ACHN (cell line): Measurements from ENCODE around the gene ADAM10.
"Not testable (repeated sequence)": the region's sequence is repeated elsewhere in the genome, so short reads cannot be mapped to it uniquely, and the experiment has no call there.

ENCODE experiments used
- DNase-seq: peaks from one replicate; pipeline ENCODE4 v3.0.0-alpha.2; 2015
- in situ Hi-C: cut with HindIII; loops from 2 replicates; pipeline ENCODE4 v1.10.0; 2017; ENCODE audit warnings: low sequenced_read_pairs, low pct_ligation_motif_present, low pct_unique_long_range_greater_than_20kb

Gene ADAM10

DNA sequence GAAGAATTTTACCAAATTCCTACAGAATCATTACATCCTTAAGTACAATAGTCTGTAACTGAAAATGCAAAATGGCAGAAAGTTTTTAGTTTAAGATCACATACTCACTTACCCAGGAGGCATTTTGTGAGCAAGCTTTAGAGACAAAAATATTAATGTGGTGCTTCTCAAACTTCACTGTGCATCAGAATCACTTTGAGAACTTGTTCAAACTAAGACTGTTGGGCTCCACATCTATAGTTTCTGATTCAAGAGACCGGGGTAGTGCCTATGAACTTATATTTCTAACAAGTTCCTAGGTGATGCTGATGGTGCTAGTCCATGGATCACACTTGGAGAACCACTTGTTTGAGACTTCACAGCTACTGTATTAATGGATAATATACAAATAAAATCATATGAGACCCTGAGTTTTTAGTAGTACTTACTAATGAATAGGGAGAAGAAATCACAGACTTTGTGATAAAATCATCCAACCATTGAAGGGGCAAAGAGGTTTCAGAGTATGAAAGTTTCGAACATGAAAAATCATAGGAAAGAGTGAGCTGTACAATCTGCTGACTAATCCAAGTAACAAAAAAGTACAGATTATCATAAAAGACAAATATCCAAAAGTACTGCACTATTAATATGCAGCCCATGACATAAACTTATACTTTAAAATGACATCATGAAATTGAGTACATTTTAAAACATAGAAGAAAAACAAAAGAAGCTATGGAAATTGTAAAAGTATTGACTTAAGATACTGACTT, 110.3 kb downstream of the ADAM10 start:
- DNase-seq: no peak
- in situ Hi-C loops: no loop called here

GRCh38 chr15:58632789-58633188, 116.7 kb downstream of the ADAM10 start:
- in situ Hi-C loops: no loop called here
- no peak for DNase-seq

DNA sequence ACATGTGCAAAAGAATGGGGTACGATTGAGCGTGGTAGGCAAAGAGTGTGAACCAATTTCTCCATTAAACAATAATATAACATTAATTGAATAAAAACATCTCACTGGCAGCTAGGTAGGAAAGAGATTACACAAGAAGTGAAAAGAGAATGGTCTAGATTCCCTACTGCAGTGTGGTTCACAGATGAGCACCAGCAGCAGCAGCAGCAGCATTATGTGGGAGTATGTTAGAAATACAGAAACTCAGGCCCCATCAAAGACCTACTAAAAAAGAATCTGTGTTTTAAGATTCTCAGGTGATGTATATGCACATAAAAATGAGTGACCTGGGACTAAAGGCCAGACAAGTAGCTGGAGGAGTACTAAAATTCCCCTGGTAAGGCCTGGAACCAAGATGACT, 118.2 kb downstream of the ADAM10 start:
- DNase-seq: no peak
- in situ Hi-C loops: no loop called here

- in situ Hi-C loops: no loop called here
These were observed 119.9 kb downstream of the ADAM10 start for GRCh38 chr15:58629625-58630024.

GRCh38 chr15:58628206-58628947, 121.1 kb downstream of the ADAM10 start:
- DNase-seq: peak; percentile 33
- in situ Hi-C loops: no loop called here

More at GRCh38 chr15:58629625-58630024, 119.9 kb downstream of the ADAM10 start:
- no peak for DNase-seq

GRCh38 chr15:58627701-58628100, 121.8 kb downstream of the ADAM10 start:
- in situ Hi-C loops: no loop called here
- no peak for DNase-seq

DNA sequence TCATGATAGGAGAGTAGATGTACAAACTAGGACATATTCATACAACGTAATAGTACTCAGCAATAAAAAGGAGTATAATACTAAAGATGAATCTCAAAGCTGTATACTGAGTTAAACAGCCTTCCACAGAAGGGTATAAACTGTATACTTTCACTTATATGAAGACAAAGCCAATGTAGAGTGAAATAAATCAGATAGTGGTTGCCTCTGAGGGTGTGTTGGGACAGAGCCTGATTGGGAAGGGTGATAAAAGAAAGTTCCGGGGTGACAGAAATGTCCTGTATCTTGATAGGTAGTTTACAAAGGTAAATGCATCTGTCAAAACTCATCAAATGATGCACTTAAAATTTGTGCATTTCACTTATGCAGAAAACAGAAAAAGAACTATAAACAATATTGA, 122.5 kb downstream of the ADAM10 start:
- no peak for DNase-seq
- in situ Hi-C loops: no loop called here

DNA sequence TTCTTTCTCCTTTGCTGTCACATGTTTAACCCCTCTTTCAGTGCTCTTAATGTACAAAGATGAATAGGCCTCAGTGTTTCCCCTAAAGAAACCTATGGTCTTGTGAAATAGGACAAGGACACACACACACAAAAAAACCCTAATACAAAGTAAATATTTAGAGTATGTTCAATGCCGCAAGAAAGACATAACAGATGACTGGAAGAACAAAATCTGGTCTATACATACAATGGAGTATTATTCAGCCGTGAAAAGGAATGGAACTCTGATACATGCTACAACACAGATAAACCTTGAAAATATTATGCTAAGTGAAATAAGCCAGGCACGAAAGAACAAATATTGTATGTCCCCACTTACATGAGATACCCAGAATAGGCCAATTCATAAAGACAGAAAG, 123.1 kb downstream of the ADAM10 start:
- in situ Hi-C loops: no loop called here
- DNase-seq: no peak

GRCh38 chr15:58622877-58623276, 126.6 kb downstream of the ADAM10 start:
- DNase-seq: no peak
- in situ Hi-C loops: no loop called here

GRCh38 chr15:58620268-58620667, 129.2 kb downstream of the ADAM10 start:
- in situ Hi-C loops, DNase-seq: not testable (repeated sequence)

DNA sequence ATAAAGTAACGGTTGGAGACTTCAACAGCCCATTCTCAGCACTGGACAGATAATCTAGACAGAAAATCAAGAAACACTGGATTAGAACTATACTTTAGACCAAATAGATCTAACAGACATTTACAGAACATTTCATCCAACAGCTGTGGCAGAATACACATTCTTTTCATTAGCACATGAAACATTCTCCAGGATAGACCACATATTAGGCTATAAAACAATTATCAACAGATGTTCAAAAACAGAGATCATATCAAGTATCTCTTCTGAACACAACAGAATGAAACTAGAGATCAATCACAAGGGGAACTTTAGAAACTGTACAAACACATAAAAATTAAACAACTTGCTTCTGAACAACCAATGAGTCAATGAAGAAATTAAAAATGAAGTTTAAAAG, 133.3 kb downstream of the ADAM10 start:
- no peak for DNase-seq
- in situ Hi-C loops: no loop called here

DNA sequence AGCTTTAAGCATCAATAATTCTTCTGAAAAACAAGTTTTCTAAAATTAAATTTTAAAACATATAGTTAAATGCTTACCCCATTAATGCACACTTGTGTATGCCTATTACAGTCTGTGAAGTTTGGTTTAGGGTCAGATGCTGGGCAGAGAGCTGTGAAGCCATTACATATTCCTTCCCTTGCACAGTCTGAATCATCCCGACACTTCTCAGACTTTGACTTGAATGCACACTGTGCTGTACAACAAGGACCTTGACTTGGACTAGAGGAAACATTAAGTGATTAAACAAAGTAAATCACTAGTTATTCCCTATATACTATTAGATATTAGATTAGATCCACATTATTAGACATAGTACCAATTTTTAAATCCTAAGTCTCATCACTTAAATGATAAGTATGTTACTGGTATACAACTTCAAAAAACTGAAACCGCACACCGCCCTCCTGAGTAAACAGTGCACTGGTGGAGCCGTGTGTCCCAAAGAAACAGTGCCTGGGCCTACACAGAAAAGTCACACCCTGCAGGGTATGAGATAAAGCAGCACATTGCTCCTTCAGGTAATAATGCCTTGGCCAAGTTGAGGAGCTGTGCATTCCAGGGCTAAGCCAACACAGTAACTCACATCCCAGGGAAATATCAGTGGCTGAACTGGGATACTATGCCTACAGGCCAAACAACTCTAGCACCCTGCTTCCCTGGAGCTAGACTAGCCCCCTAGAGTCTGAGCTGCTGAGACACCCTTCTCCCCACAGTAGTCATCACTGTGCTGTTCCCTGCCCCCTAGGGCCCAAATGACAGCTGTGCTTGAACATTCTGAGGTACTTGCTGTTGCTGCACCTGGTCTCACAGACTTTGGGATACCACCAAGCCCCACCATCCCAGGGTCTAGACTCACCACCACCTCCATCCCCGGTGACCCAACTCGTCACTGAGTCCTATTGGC, 137.5 kb downstream of the ADAM10 start:
- DNase-seq: no peak
- in situ Hi-C loops: no loop called here

GRCh38 chr15:58608711-58609110, 140.8 kb downstream of the ADAM10 start:
- in situ Hi-C loops: no loop called here
- no peak for DNase-seq

DNA sequence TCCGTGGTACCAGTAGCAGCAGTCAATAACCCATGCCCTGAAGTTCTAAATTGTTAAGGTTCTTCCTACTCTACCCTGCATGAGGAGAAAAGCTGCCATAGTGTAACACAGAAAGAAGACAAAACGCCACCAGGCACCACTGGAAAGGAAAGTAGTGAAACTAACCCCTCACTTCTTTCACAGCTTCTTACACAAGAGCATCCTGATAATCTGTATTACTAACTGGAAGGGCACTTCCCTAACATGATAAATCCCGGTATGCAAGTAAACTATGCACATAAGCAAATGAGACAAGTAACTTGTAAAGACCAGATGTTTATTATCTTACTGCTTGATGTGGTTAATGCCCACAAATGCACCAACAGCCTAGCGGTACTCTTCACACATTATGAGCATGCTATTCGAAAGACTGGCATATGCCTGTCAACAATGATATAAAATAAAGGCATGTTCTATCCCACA, 141.3 kb downstream of the ADAM10 start:
- in situ Hi-C loops: no loop called here
- no peak for DNase-seq

- no peak for DNase-seq
- in situ Hi-C loops: no loop called here
These were observed 142.9 kb downstream of the ADAM10 start for GRCh38 chr15:58606577-58607080.

GRCh38 chr15:58605931-58606530, 143.5 kb downstream of the ADAM10 start:
- DNase-seq: no peak
- in situ Hi-C loops: no loop called here

DNA sequence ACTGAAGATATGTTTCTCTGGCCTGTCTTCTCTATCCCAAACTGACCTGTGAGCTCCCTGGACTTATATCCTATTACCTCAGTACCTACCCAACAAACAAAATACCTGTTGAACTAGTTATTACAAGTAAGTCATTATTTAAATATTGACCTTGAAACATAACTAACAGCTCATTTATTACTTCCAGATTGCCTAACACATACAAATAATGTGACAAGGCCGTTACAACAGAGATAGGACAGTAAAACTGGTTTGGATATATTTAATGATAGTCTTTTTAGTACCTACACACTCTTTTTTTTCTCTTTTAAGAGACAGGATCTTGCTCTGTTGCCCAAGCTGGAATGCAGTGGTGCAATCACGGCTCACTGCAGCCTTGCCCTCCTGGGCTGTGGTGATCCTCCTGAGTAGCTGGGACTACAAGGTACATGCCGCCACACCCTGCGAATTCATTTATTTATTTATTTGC, 145.0 kb downstream of the ADAM10 start:
- in situ Hi-C loops: no loop called here
- no peak for DNase-seq

DNA sequence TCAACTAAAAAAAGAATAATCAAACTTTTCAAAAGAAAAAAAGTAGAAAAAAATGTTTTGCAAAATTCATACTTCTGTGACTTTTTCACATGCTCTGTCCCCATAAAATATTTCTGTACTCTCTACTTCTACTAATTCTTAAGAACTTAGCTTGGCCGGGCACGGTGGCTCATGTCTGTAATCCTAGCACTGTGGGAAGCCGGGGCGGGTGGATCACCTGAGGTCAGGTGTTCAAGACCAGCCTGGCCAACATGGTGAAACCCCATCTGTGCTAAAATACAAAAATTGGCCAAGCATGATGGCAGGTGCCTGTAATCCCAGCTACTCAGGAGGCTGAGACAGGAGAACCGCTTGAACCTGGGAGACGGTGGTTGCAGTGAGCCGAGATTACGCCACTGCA, 145.6 kb downstream of the ADAM10 start:
- in situ Hi-C loops, DNase-seq: not testable (repeated sequence)
